Upper lobe of left lung (tissue), 4 donors: Measurements from ENCODE around the gene C1QTNF6.

Experiments used
- CTCF ChIP-seq, 6 experiments: fragments of 450-650 bp in 4 of 6; fragments of 200-600 bp in 2 of 6; sonication (generic) in 2 of 6; IDR thresholded peaks; one replicate each; pipeline ENCODE4 v1.5.1; 2016 to 2019; ENCODE audit warnings: antibody characterized with exemption in 6 of 6
- EP300 ChIP-seq, 4 donors: sonication (generic); formaldehyde crosslinking; IDR thresholded peaks; one replicate each; pipeline ENCODE4 v1.5.1; 2017; ENCODE audit warnings: antibody characterized with exemption in 4 of 4, control low read depth in 2 of 4
- POLR2A ChIP-seq, 4 donors: fragments of 450-650 bp; IDR thresholded peaks; one replicate each; pipeline ENCODE4 v1.5.1; 2016 to 2017; ENCODE audit warnings: antibody characterized with exemption in 4 of 4, mild to moderate bottlenecking in 2 of 4
- POLR2AphosphoS5 ChIP-seq, 2 donors: sonication (generic); formaldehyde crosslinking; IDR thresholded peaks; one replicate each; pipeline ENCODE4 v1.5.1; 2017; ENCODE audit warnings: antibody characterized with exemption in 2 of 2

- TF ChIP-seq CTCF (IDR thresholded peaks at IDR 0.05) = no peak
- TF ChIP-seq POLR2A (IDR thresholded peaks at IDR 0.05) = no peak
- TF ChIP-seq POLR2AphosphoS5 (IDR thresholded peaks at IDR 0.05) = no peak
- no peak for TF ChIP-seq EP300 (IDR thresholded peaks at IDR 0.05)
These were observed 7.9 kb upstream of the C1QTNF6 start for GRCh38 chr22:37195921-37196320.
